Measurements from ENCODE around the gene IL26. TPM values are rescaled to one million over a fixed set of nuclear protein-coding genes. Genes with fewer than 3 reads are reported as not detected.

The IL26 gene
- total RNA-seq, 1 donor from 2014 or later: not detected

- Mint-ChIP-seq H3K9me3 (no peaks in the 10 kb centered on the region), H3K27ac (ENCODE audit: unreplicated experiment) (no peak overlapping the region), H3K4me3 (no peak overlapping the region), H3K27me3 (ENCODE audit: low read depth) (no peaks in the 10 kb centered on the region), H3K36me3 (ENCODE audit: low read depth) (no peaks in the 10 kb centered on the region), H3K4me1 (peaks cover 8% of the 10 kb centered on the region)
- TF ChIP-seq, protein P1, sequence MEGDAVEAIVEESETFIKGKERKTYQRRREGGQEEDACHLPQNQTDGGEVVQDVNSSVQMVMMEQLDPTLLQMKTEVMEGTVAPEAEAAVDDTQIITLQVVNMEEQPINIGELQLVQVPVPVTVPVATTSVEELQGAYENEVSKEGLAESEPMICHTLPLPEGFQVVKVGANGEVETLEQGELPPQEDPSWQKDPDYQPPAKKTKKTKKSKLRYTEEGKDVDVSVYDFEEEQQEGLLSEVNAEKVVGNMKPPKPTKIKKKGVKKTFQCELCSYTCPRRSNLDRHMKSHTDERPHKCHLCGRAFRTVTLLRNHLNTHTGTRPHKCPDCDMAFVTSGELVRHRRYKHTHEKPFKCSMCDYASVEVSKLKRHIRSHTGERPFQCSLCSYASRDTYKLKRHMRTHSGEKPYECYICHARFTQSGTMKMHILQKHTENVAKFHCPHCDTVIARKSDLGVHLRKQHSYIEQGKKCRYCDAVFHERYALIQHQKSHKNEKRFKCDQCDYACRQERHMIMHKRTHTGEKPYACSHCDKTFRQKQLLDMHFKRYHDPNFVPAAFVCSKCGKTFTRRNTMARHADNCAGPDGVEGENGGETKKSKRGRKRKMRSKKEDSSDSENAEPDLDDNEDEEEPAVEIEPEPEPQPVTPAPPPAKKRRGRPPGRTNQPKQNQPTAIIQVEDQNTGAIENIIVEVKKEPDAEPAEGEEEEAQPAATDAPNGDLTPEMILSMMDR (conservative IDR thresholded peaks at IDR 0.05): no peak
- DNase-seq (ENCODE audit: low read depth, low spot score): no peak
Measured at GRCh38 chr12:68268967-68269366, 43.4 kb upstream of the IL26 start.

GRCh38 chr12:68267892-68268396 is 42.3 kb upstream of the IL26 start:
- no peaks in the 10 kb centered on the region for H3K9me3 Mint-ChIP-seq
- peaks cover 8% of the 10 kb centered on the region for H3K4me1 Mint-ChIP-seq
- TF ChIP-seq, protein P1 (conservative IDR thresholded peaks at IDR 0.05): no peak
- no peak overlapping the region for H3K4me3 Mint-ChIP-seq
- no peak for DNase-seq (ENCODE audit: low read depth, low spot score)
- H3K36me3 Mint-ChIP-seq (ENCODE audit: low read depth): no peaks in the 10 kb centered on the region
- H3K27me3 Mint-ChIP-seq (ENCODE audit: low read depth): no peaks in the 10 kb centered on the region
- no peak overlapping the region for H3K27ac Mint-ChIP-seq (ENCODE audit: unreplicated experiment)

GRCh38 chr12:68264857-68265256 is 39.2 kb upstream of the IL26 start:
- Mint-ChIP-seq H3K9me3 (no peaks in the 10 kb centered on the region), H3K27ac (ENCODE audit: unreplicated experiment) (no peak overlapping the region), H3K4me3 (no peak overlapping the region), H3K36me3 (ENCODE audit: low read depth) (no peaks in the 10 kb centered on the region), H3K27me3 (ENCODE audit: low read depth) (no peaks in the 10 kb centered on the region), H3K4me1 (peaks cover 8% of the 10 kb centered on the region)
- DNase-seq (ENCODE audit: low read depth, low spot score): no peak
- TF ChIP-seq, protein P1 (conservative IDR thresholded peaks at IDR 0.05): no peak

- Mint-ChIP-seq H3K4me3 (no peak overlapping the region), H3K36me3 (ENCODE audit: low read depth) (no peaks in the 10 kb centered on the region), H3K27me3 (ENCODE audit: low read depth) (no peaks in the 10 kb centered on the region), H3K9me3 (no peaks in the 10 kb centered on the region), H3K4me1 (peaks cover 8% of the 10 kb centered on the region), H3K27ac (ENCODE audit: unreplicated experiment) (no peak overlapping the region)
- TF ChIP-seq, protein P1 (conservative IDR thresholded peaks at IDR 0.05): no peak
- DNase-seq (ENCODE audit: low read depth, low spot score): no peak
Measured at GRCh38 chr12:68264158-68264855, 38.7 kb upstream of the IL26 start.

DNA sequence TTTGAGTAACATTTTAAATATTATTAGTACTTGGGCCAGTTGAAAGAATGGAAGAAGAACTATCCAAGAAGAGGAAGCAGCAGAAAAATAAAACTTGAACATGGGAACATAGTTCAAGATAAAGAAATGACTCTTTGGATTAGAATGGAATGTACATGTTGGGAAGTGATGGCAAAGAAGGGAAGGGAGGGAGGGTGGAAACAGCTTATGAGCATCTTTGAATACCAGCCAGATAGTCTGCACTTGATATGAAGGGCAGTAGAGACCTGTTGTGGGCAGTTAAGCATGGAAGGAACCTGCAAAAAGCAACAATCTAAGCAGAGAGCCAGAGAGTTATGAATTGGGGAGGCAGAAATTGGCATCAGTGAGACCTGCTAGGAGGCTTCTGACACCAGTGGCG is 37.8 kb upstream of the IL26 start:
- DNase-seq (ENCODE audit: low read depth, low spot score): no peak
- peaks cover under 1% of the 10 kb centered on the region for H3K4me1 Mint-ChIP-seq
- no peaks in the 10 kb centered on the region for H3K9me3 Mint-ChIP-seq
- no peak overlapping the region for H3K27ac Mint-ChIP-seq (ENCODE audit: unreplicated experiment)
- TF ChIP-seq, protein P1 (conservative IDR thresholded peaks at IDR 0.05): no peak
- no peaks in the 10 kb centered on the region for H3K36me3 Mint-ChIP-seq (ENCODE audit: low read depth)
- no peak overlapping the region for H3K4me3 Mint-ChIP-seq
- no peaks in the 10 kb centered on the region for H3K27me3 Mint-ChIP-seq (ENCODE audit: low read depth)
